Stimulated activated CD4-positive, alpha-beta T cell treated with anti-CD3 and anti-CD28 coated beads, Interleukin-4, amount 100 ng/mL, for 1 hour (primary cell): ENCODE results near the gene DNAJC1.
"Not testable (repeated sequence)": the region's sequence is repeated elsewhere in the genome, so short reads cannot be mapped to it uniquely, and the experiment has no call there.

ENCODE experiments used
- DNase-seq: peaks from one replicate; pipeline ENCODE4 v3.0.0-alpha.2; 2020

Gene DNAJC1

GRCh38 chr10:21721000-21721665 is 282.4 kb downstream of the DNAJC1 start:
- DNase-seq, result no peak

DNA sequence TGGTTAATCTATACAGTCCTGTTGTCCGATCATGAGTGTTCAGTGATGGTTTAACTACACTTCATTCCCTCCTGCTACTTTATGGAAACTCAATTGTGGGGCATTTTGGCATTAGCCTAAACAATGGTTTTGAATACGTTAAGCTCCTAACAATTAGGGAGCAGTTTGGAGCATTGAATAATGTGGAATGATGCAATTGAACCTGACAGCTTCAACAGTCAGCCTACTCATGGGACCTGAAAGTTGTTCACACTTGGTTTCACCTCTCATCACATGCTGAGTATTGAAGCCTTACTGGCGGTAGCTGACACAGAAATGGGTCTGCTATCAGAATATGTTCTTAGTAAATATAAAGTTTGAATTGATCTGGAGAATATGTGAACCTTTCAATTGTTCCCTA is 283.4 kb downstream of the DNAJC1 start:
- DNase-seq, result no peak

DNA sequence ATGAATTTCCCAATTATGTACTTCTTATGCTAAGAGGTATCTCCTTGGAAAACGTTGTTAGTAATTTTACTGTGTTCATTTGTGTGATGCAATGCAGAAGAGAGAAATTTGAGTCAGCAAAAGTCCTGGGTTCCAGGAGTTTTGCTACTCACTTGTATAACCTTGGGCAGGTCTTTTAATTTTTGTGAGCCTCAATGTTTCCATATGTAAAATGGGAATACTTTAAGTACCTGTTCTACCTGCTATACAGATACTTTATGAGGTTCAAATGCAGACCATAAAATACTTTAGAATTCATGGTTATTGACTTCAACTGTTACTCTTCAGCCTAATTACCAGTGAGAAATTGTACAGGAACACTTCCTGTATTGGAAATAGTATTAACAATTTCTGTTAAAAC is 284.0 kb downstream of the DNAJC1 start:
- DNase-seq, result no peak

GRCh38 chr10:21717437-21718054 is 286.0 kb downstream of the DNAJC1 start:
- DNase-seq, result not testable (repeated sequence)

DNA sequence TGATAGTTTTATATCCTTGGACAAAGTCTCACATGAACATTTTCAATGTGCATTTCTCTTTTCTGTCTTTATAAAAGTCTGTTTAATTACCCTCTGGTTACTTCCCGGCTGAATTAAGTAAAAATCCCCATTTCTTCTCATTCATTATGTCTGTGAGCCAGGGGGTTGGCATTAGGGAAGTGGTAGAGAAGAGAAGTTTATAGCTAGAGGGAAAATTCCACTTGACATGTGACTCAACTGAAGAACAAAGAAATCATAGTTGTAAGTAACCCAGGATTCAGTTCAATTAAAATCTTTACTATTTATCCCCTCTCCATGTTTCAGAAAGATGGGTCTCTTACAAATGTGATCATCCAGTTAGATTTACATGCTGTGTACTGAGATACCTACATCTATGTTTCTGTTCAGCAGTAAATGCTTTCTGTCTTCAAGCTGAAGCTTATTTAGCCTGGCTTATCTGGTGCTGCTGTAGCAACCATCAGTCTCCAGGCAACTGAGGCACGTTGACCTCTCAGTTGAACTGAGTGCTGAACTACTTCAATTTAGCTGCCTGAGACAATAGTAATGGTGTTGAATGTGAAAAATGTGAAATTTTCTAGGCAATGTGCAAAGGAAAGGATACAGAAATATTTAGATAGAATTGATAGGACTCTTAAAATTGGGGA is 287.9 kb downstream of the DNAJC1 start:
- no peak for DNase-seq

DNA sequence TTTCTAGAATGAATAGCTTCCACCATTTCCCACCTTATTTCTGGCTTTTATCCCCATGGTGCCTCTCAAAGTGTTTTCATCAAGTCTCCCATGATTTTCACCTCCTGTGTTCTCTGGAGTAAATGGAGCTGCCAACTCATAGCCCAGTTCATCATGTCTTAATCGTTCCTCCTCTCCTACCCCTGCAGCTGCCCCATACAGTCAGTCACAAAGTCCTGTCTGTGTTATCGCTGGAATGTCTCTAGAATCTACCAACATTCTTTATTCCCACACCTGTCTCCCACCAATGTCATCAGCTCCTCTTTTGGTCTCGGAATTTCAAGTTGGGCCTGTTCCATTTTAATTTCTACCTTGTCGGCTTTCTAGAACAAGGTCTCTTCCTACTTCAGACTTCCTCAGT is 290.6 kb downstream of the DNAJC1 start:
- no peak for DNase-seq

GRCh38 chr10:21707498-21707897 is 296.0 kb downstream of the DNAJC1 start:
- no peak for DNase-seq
